Measurements from ENCODE around the gene LY6G6F. TPM values are rescaled to one million over a fixed set of nuclear protein-coding genes. Genes with fewer than 3 reads are reported as not detected.
A peak's percentile ranks its signal among the peaks of the same experiment; 100 is the strongest.

The LY6G6F gene
- total and polyA plus RNA-seq, 10 of the 15 experiments (the other 5 are each of a cell fraction or from before 2014, with no cell fraction given) = not detected

DNA sequence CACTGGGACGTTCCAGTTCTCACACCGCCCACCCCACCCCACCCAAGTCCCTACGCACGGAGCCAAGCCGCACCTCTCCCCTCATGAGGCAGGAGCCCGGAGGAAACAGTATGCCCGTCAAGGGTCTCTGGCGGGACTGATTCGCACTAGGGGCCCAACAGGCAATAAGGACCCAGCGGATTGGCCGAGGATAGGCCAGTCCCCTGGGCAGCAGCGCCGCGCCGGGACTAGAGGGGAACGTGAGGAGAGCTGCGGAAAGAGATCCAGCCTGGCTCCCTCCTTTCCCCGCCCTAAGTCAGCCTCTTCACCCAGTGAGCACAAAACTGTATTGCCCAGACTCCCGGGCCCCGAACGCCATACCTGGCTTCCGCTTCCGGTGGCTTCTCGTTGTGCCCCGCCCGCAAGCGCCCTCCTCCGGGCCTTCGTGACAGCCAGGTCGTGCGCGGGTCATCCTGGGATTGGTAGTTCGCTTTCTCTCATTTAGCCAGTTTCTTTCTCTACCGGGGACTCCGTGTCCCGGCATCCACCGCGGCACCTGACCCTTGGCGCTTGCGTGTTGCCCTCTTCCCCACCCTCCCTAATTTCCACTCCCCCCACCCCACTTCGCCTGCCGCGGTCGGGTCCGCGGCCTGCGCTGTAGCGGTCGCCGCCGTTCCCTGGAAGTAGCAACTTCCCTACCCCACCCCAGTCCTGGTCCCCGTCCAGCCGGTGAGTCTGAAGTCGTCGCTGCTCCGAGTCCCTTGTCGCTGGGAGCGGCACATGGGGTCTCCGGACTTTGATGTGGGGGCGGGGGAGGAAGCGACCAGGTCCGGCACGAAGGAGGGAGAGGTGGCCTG lies 40.9 kb upstream of the LY6G6F start, which contains the start of gene CSNK2B (continued):
- TF ChIP-seq NR2C1 (IDR thresholded peaks at IDR 0.05) = peak; percentile 98
- TF ChIP-seq TBL1XR1 (IDR thresholded peaks at IDR 0.05; ENCODE audit: low read depth, low read length) = no peak; the same call in 1 of the 2 replicates
- no peak for TF ChIP-seq JUND (IDR thresholded peaks at IDR 0.05; ENCODE audit: low read depth, low read length)
- no peak for TF ChIP-seq ASH2L (IDR thresholded peaks at IDR 0.05; ENCODE audit: borderline replicate concordance, low read depth)
- no peak for TF ChIP-seq CEBPZ (IDR thresholded peaks at IDR 0.05; ENCODE audit: low read depth, low read length)
- 0 out of 2 replicates have a peak, but pooled peaks have one; percentile 8 for TF ChIP-seq ZSCAN29 (IDR thresholded peaks at IDR 0.05)
- TF ChIP-seq E2F4 (IDR thresholded peaks at IDR 0.05; ENCODE audit: low read depth, low read length) = no peak
- TF ChIP-seq MXI1 (IDR thresholded peaks at IDR 0.05; ENCODE audit: low read depth, low read length) = peak; percentile 37
- no peak for TF ChIP-seq BRCA1 (IDR thresholded peaks at IDR 0.05; ENCODE audit: low read depth, low read length)
- peak; percentile 70 for TF ChIP-seq RAD51 (IDR thresholded peaks at IDR 0.05)
- TF ChIP-seq PML (IDR thresholded peaks at IDR 0.05; ENCODE audit: low read length) = peak; percentile 61
- 0 out of 2 replicates have a peak, but pooled peaks have one; percentile 28 for TF ChIP-seq NFYB (IDR thresholded peaks at IDR 0.05; ENCODE audit: insufficient read depth, low read depth, low read length)
- peak; percentile 40 for TF ChIP-seq NRF1 (conservative IDR thresholded peaks at IDR 0.05; ENCODE audit: low read depth, low read length)
- TF ChIP-seq CREB1 (IDR thresholded peaks at IDR 0.05; ENCODE audit: low read depth) = peak; percentile 91
- TF ChIP-seq SMAD1 (IDR thresholded peaks at IDR 0.05; ENCODE audit: low read depth, partially characterized antibody) = no peak
- TF ChIP-seq, protein P1, sequence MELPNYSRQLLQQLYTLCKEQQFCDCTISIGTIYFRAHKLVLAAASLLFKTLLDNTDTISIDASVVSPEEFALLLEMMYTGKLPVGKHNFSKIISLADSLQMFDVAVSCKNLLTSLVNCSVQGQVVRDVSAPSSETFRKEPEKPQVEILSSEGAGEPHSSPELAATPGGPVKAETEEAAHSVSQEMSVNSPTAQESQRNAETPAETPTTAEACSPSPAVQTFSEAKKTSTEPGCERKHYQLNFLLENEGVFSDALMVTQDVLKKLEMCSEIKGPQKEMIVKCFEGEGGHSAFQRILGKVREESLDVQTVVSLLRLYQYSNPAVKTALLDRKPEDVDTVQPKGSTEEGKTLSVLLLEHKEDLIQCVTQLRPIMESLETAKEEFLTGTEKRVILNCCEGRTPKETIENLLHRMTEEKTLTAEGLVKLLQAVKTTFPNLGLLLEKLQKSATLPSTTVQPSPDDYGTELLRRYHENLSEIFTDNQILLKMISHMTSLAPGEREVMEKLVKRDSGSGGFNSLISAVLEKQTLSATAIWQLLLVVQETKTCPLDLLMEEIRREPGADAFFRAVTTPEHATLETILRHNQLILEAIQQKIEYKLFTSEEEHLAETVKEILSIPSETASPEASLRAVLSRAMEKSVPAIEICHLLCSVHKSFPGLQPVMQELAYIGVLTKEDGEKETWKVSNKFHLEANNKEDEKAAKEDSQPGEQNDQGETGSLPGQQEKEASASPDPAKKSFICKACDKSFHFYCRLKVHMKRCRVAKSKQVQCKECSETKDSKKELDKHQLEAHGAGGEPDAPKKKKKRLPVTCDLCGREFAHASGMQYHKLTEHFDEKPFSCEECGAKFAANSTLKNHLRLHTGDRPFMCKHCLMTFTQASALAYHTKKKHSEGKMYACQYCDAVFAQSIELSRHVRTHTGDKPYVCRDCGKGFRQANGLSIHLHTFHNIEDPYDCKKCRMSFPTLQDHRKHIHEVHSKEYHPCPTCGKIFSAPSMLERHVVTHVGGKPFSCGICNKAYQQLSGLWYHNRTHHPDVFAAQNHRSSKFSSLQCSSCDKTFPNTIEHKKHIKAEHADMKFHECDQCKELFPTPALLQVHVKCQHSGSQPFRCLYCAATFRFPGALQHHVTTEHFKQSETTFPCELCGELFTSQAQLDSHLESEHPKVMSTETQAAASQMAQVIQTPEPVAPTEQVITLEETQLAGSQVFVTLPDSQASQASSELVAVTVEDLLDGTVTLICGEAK (IDR thresholded peaks at IDR 0.05; ENCODE audit: borderline replicate concordance) = peak; percentile 94
- TF ChIP-seq SUZ12 (IDR thresholded peaks at IDR 0.05; ENCODE audit: unreplicated experiment) = no peak
- TF ChIP-seq CHD4 (IDR thresholded peaks at IDR 0.05) = no peak
- no peak for TF ChIP-seq PBX3 (IDR thresholded peaks at IDR 0.05; ENCODE audit: insufficient replicate concordance, low read depth, low read length)
- no peak for TF ChIP-seq NR2C2 (IDR thresholded peaks at IDR 0.05; ENCODE audit: borderline replicate concordance, control insufficient read depth, insufficient read length, low read depth)

Data from GM12878 (cell line).